Measurements from ENCODE around the gene TFR2. TPM values are rescaled to one million over a fixed set of nuclear protein-coding genes. Genes with fewer than 3 reads are reported as not detected.

TFR2 gene
- total RNA-seq, 1 experiment from 2014 or later: 5.7 TPM

GRCh38 chr7:100621554-100621953, 19.8 kb downstream of the TFR2 start:
- ChIA-PET CTCF (interaction anchor here (1.1 kb wide), 1 partner anchor 13 kb away, joined by 3 read pairs; no protein-coding TSS in a partner anchor), POLR2A (interaction anchor here (0.8 to 2.0 kb wide), 2 partner anchors 9 to 59 kb away, joined by 3 to 5 read pairs; partner anchors contain the start of gene MOSPD3)
- Mint-ChIP-seq H3K4me1 (peaks cover 7% of the 10 kb centered on the region; the same call in 1 of the 2 replicates), H3K9me3 (no peaks in the 10 kb centered on the region), H3K27ac (peak overlapping the region; percentile 6; the same call in 1 of the 2 replicates), H3K27me3 (ENCODE audit: low read depth) (peaks cover 20% of the 10 kb centered on the region), H3K4me3 (no peak overlapping the region), H3K36me3 (no peaks in the 10 kb centered on the region)
- TF ChIP-seq FOXJ3 (CRISPR knock-in tag; IDR thresholded peaks at IDR 0.05; ENCODE audit: borderline replicate concordance) (no peak), ESRRA (CRISPR knock-in tag; IDR thresholded peaks at IDR 0.05; ENCODE audit: borderline replicate concordance) (no peak), HMGA2 (CRISPR knock-in tag; IDR thresholded peaks at IDR 0.05) (no peak), CDX4 (CRISPR knock-in tag; IDR thresholded peaks at IDR 0.05; ENCODE audit: borderline replicate concordance) (no peak), PRDM15 (CRISPR knock-in tag; IDR thresholded peaks at IDR 0.05) (no peak), ZNF232 (CRISPR knock-in tag; IDR thresholded peaks at IDR 0.05) (no peak), ZBTB43 (CRISPR knock-in tag; IDR thresholded peaks at IDR 0.05) (no peak), JAZF1 (CRISPR knock-in tag; IDR thresholded peaks at IDR 0.05) (no peak), ZSCAN18 (CRISPR knock-in tag; IDR thresholded peaks at IDR 0.05) (no peak), IRF1 (CRISPR knock-in tag; IDR thresholded peaks at IDR 0.05) (no peak), FOXP1 (CRISPR knock-in tag; IDR thresholded peaks at IDR 0.05; ENCODE audit: borderline replicate concordance) (no peak), E2F5 (CRISPR knock-in tag; IDR thresholded peaks at IDR 0.05) (no peak), CREM (CRISPR knock-in tag; IDR thresholded peaks at IDR 0.05) (no peak)
- ATAC-seq (no peak), DNase-seq (ENCODE audit: low spot score) (no peak)

GRCh38 chr7:100620804-100621203, 20.5 kb downstream of the TFR2 start:
- no peak for ATAC-seq
- TF ChIP-seq FOXK1 (CRISPR knock-in tag; IDR thresholded peaks at IDR 0.05) (no peak), JAZF1 (CRISPR knock-in tag; IDR thresholded peaks at IDR 0.05) (no peak), TEAD1 (CRISPR knock-in tag; IDR thresholded peaks at IDR 0.05) (no peak), NFATC4 (CRISPR knock-in tag; IDR thresholded peaks at IDR 0.05) (no peak), ATF6 (CRISPR knock-in tag; IDR thresholded peaks at IDR 0.05) (no peak), ETV6 (CRISPR knock-in tag; IDR thresholded peaks at IDR 0.05) (no peak), ZSCAN18 (CRISPR knock-in tag; IDR thresholded peaks at IDR 0.05) (no peak), OVOL2 (CRISPR knock-in tag; IDR thresholded peaks at IDR 0.05; ENCODE audit: borderline replicate concordance) (no peak), NFE2L1 (CRISPR knock-in tag; IDR thresholded peaks at IDR 0.05) (no peak), ATF2 (CRISPR knock-in tag; IDR thresholded peaks at IDR 0.05; ENCODE audit: borderline replicate concordance, low read depth) (no peak)

More at GRCh38 chr7:100620804-100621203, 20.5 kb downstream of the TFR2 start:
- Mint-ChIP-seq H3K4me3 (no peak overlapping the region), H3K27me3 (ENCODE audit: low read depth) (peaks cover 13% of the 10 kb centered on the region), H3K36me3 (no peaks in the 10 kb centered on the region), H3K27ac (no peak overlapping the region), H3K9me3 (no peaks in the 10 kb centered on the region), H3K4me1 (peaks cover 5% of the 10 kb centered on the region; the same call in 1 of the 2 replicates)
- ChIA-PET POLR2A (interaction anchor here (2.0 kb wide), 1 partner anchor 9 kb away, joined by 5 read pairs; the partner anchor contains the start of gene MOSPD3), CTCF (interaction anchor here (1.1 kb wide), 1 partner anchor 13 kb away, joined by 3 read pairs; no protein-coding TSS in a partner anchor)
- DNase-seq (ENCODE audit: low spot score): no peak
